GM21529 (cell line): ENCODE results near the gene ATP11B.
"Not testable (repeated sequence)": the region's sequence is repeated elsewhere in the genome, so short reads cannot be mapped to it uniquely, and the experiment has no call there.

ENCODE experiments used
- ATAC-seq: cut with Tn5 transposase; IDR thresholded peaks from one replicate; pipeline ENCODE4 v1.9.1; 2021; ENCODE audit not compliant: unreplicated experiment

ATP11B gene

GRCh38 chr3:182824957-182825356, 31.7 kb downstream of the ATP11B start:
- no peak for ATAC-seq

- ATAC-seq: no peak
These were observed 36.6 kb downstream of the ATP11B start for GRCh38 chr3:182829761-182830405.

- ATAC-seq: no peak
These were observed 44.7 kb downstream of the ATP11B start for GRCh38 chr3:182837855-182838454.

- ATAC-seq: no peak
These were observed 50.2 kb downstream of the ATP11B start for GRCh38 chr3:182843478-182843877.

- ATAC-seq: no peak
These were observed 55.6 kb downstream of the ATP11B start for GRCh38 chr3:182848906-182849305.

- ATAC-seq: no peak
These were observed 61.8 kb downstream of the ATP11B start for GRCh38 chr3:182855076-182855475.

GRCh38 chr3:182861348-182861747, 68.0 kb downstream of the ATP11B start:
- ATAC-seq: no peak

- no peak for ATAC-seq
These were observed 69.0 kb downstream of the ATP11B start for GRCh38 chr3:182862159-182862860.

- ATAC-seq: no peak
These were observed 75.8 kb downstream of the ATP11B start for GRCh38 chr3:182869059-182869458.

- not testable (repeated sequence) for ATAC-seq
These were observed 77.6 kb downstream of the ATP11B start for GRCh38 chr3:182870917-182871316.

GRCh38 chr3:182879031-182879611, 85.8 kb downstream of the ATP11B start:
- ATAC-seq: no peak

GRCh38 chr3:182886497-182886896, 93.2 kb downstream of the ATP11B start:
- ATAC-seq: no peak

GRCh38 chr3:182889948-182890629, 96.8 kb downstream of the ATP11B start:
- ATAC-seq: no peak

- no peak for ATAC-seq
These were observed 98.1 kb downstream of the ATP11B start for GRCh38 chr3:182891364-182891763.

- no peak for ATAC-seq
These were observed 98.9 kb downstream of the ATP11B start for GRCh38 chr3:182892226-182892625.

- ATAC-seq: no peak
These were observed 102.3 kb downstream of the ATP11B start for GRCh38 chr3:182895513-182896112.

GRCh38 chr3:182896553-182896952, 103.2 kb downstream of the ATP11B start:
- no peak for ATAC-seq

GRCh38 chr3:182902236-182902635, 108.9 kb downstream of the ATP11B start:
- no peak for ATAC-seq

- ATAC-seq: no peak
These were observed 110.9 kb downstream of the ATP11B start for GRCh38 chr3:182904164-182904563.

- no peak for ATAC-seq
These were observed 112.3 kb downstream of the ATP11B start for GRCh38 chr3:182905623-182906022.

GRCh38 chr3:182906036-182906435, 112.7 kb downstream of the ATP11B start:
- ATAC-seq: peak; percentile 66
